ENCODE measurements around the gene KRT26. TPM values are rescaled to one million over a fixed set of nuclear protein-coding genes. Genes with fewer than 3 reads are reported as not detected.

Gene KRT26
- total RNA-seq, 1 experiment from 2014 or later = not detected

DNA sequence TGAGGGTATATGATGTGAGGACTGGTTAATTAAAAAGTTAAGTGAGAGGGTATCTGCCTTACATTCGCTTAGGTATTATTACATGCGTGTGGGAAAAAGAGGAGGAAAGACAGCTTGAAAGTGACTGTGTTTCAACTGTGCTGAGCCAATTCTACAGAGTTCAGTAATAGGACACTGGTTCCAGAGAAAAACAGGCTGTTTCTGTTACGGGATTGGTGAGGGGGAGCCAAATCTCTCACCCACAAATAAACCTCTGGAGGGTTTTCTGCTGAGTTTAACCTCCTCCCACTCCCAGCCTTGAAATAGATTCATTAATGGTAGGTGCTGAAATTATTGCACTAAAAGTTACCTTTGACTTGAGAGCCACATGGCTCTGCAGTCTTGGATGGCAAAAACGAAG, 3.9 kb upstream of the KRT26 start:
- TF ChIP-seq CTCF (conservative IDR thresholded peaks at IDR 0.05) = no peak
- Histone ChIP-seq H3K23me2 (ENCODE audit: insufficient read length, low read depth, low read length, poor library complexity, severe bottlenecking) (no peaks in the 10 kb centered on the region), H2BK15ac (ENCODE audit: low read depth, low read length) (no peak overlapping the region), H2BK5ac (ENCODE audit: insufficient read length, low read length) (no peak overlapping the region), H4K20me1 (ENCODE audit: control insufficient read depth, insufficient read depth, insufficient read length) (no peaks in the 10 kb centered on the region), H3K9me3 (ENCODE audit: control insufficient read depth, low read depth, low read length) (no peaks in the 10 kb centered on the region), H2AFZ (ENCODE audit: low read length) (no peak overlapping the region), H2BK120ac (ENCODE audit: low read depth, low read length, poor library complexity, severe bottlenecking) (no peak overlapping the region), H3K56ac (ENCODE audit: insufficient read length, low read depth, low read length) (no peak overlapping the region), H3K4me1 (ENCODE audit: insufficient read depth, low read length) (no peaks in the 10 kb centered on the region), H3T11ph (ENCODE audit: low read length) (no peak overlapping the region), H3K27me3 (ENCODE audit: insufficient read depth, low read length) (no peaks in the 10 kb centered on the region), H3K79me2 (ENCODE audit: insufficient read depth, low read length) (no peaks in the 10 kb centered on the region), H3K79me1 (ENCODE audit: insufficient read depth, low read depth, low read length, poor library complexity, severe bottlenecking) (no peaks in the 10 kb centered on the region), H4K8ac (replicated peaks; ENCODE audit: insufficient read length, low read depth, low read length) (no peak overlapping the region), H2BK12ac (ENCODE audit: insufficient read length, low read depth, low read length) (no peak overlapping the region), H3K23ac (ENCODE audit: insufficient read length, low read depth, low read length) (no peak overlapping the region), H3K4me2 (ENCODE audit: insufficient read depth, insufficient read length, low read length) (no peak overlapping the region), H3K27ac (ENCODE audit: insufficient read length, low read depth, low read length) (no peak overlapping the region), H3K18ac (ENCODE audit: insufficient read length, low read depth, low read length) (no peak overlapping the region), H4K91ac (ENCODE audit: insufficient read length, low read depth, low read length) (no peak overlapping the region), H4K5ac (ENCODE audit: insufficient read length, low read depth, low read length) (no peak overlapping the region), H2BK20ac (ENCODE audit: low read depth, low read length, poor library complexity, severe bottlenecking) (no peak overlapping the region), H3K4ac (ENCODE audit: low read depth, low read length) (no peak overlapping the region), H3K14ac (ENCODE audit: insufficient read depth, low read length) (no peak overlapping the region), H3K9ac (ENCODE audit: extremely low read depth, insufficient read length, low read length) (no peak overlapping the region), H2AK5ac (ENCODE audit: insufficient read length, low read length) (no peak overlapping the region)
- no peak overlapping the region for H3K4me3 Mint-ChIP-seq
- no peak for DNase-seq
- H3K27ac Mint-ChIP-seq = no peak overlapping the region
- no peaks in the 10 kb centered on the region for H3K4me1 Mint-ChIP-seq
- H3K27me3 Mint-ChIP-seq (ENCODE audit: low read depth) = peaks cover 29% of the 10 kb centered on the region
- H3K36me3 Mint-ChIP-seq (ENCODE audit: insufficient read depth in 1 of 3, low read depth in 3 of 3) = no peaks in the 10 kb centered on the region
- no CpG with 5 or more reads among the region's 4 CpGs for WGBS (ENCODE audit: extremely low coverage, insufficient read length, low lambda C conversion rate)
- H3K9me3 Mint-ChIP-seq = no peaks in the 10 kb centered on the region
